Brain microvascular endothelial cell (primary cell): Measurements from ENCODE around the gene RTN4IP1.

Experiments
- DNase-seq: peaks from one replicate; pipeline ENCODE4 v3.0.0-alpha.2; 2020
- H3K27ac ChIP-seq: fragments of 250-450 bp; sonication (Bioruptor Pico); 2 replicates; pipeline ENCODE4 v1.5.1; 2020; ENCODE audit warnings: mild to moderate bottlenecking, moderate library complexity
- H3K27me3 ChIP-seq: fragments of 250-450 bp; sonication (Bioruptor Pico); replicated peaks from 2 replicates; pipeline ENCODE4 v1.5.1; 2020; ENCODE audit warnings: mild to moderate bottlenecking
- H3K36me3 ChIP-seq: fragments of 250-450 bp; sonication (Bioruptor Pico); replicated peaks from 2 replicates; pipeline ENCODE4 v1.5.1; 2020; ENCODE audit warnings: mild to moderate bottlenecking
- H3K4me3 ChIP-seq: 2 replicates; pipeline ENCODE4 v1.5.1; 2011; ENCODE audit warnings: low read depth, mild to moderate bottlenecking, control low read depth, low read length, moderate library complexity
- in situ Hi-C: cut with HindIII; loops from 2 replicates; pipeline ENCODE4 v1.10.0; 2017; ENCODE audit warnings: low sequenced_read_pairs, low pct_ligation_motif_present
- TF ChIP-seq, protein P1 (sequence below): IDR thresholded peaks from 2 replicates; pipeline ENCODE4 v1.5.1; 2011; ENCODE audit warnings: low read depth, mild to moderate bottlenecking, moderate library complexity, low read length, control low read depth, inconsistent platforms; ENCODE audit errors: missing control alignments

Gene RTN4IP1

DNA sequence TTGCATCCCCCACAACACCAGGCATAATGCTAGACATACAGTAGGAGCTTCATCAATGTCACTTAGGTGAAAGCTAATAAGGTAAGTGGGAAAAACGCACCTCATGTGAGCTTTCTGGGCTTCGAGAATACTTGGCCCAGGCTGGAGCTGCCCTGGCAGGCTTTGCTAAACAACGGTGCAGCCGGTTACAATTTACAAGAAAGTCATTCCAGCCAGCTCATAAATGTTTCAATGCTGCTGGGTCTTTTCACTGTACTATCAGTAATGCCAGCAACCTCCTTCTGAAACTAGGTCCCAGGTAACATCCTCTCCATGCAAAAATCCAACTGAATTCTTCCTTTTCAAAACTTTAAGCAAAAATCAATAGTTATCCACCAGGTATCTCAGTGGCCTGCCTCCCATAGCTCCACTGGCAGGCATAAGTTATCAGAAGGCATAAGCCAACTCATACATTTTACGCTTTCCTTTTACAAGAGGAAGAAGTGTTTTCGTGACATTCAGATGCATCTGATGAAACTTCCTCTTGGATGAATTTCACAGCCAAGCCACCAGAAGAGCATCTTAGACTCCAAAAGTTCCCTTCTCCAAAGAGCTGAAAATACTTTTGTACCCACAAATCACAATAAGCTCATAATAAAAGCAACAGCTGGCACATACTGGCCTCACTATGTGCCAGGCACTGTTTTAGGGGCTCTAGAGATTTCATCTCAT, 56.3 kb downstream of the RTN4IP1 start:
- TF ChIP-seq, protein P1, sequence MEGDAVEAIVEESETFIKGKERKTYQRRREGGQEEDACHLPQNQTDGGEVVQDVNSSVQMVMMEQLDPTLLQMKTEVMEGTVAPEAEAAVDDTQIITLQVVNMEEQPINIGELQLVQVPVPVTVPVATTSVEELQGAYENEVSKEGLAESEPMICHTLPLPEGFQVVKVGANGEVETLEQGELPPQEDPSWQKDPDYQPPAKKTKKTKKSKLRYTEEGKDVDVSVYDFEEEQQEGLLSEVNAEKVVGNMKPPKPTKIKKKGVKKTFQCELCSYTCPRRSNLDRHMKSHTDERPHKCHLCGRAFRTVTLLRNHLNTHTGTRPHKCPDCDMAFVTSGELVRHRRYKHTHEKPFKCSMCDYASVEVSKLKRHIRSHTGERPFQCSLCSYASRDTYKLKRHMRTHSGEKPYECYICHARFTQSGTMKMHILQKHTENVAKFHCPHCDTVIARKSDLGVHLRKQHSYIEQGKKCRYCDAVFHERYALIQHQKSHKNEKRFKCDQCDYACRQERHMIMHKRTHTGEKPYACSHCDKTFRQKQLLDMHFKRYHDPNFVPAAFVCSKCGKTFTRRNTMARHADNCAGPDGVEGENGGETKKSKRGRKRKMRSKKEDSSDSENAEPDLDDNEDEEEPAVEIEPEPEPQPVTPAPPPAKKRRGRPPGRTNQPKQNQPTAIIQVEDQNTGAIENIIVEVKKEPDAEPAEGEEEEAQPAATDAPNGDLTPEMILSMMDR, result no peak
- DNase-seq, result no peak
- Histone ChIP-seq H3K27me3 (no peaks in the 10 kb centered on the region), H3K27ac (no peak overlapping the region), H3K4me3 (no peak overlapping the region), H3K36me3 (no peaks in the 10 kb centered on the region)
- in situ Hi-C loops, result no loop called here

DNA sequence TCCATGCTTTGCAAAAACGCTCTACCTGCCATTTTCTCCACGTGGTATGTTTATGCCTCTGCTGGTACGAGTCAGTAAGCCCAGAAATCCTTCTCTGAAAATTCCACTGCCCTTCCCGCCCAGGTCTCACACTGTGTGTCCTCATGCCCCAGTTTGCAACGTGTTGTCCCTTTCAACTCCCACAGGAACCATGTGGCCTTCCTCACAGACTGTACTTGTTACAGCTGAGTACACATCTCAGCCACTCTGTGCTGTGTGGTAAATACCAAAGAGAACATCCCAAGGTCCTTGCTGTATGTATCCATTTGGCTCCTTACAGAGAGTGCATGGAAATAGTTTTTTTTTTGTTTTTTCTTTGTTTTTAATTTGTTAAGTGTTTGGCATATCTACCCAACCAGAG, 56.9 kb downstream of the RTN4IP1 start:
- in situ Hi-C loops, result no loop called here
- no peaks in the 10 kb centered on the region for H3K27me3 ChIP-seq
- H3K27ac ChIP-seq, result no peak overlapping the region
- TF ChIP-seq, protein P1, result no peak
- H3K4me3 ChIP-seq, result no peak overlapping the region
- no peaks in the 10 kb centered on the region for H3K36me3 ChIP-seq
- DNase-seq, result no peak

DNA sequence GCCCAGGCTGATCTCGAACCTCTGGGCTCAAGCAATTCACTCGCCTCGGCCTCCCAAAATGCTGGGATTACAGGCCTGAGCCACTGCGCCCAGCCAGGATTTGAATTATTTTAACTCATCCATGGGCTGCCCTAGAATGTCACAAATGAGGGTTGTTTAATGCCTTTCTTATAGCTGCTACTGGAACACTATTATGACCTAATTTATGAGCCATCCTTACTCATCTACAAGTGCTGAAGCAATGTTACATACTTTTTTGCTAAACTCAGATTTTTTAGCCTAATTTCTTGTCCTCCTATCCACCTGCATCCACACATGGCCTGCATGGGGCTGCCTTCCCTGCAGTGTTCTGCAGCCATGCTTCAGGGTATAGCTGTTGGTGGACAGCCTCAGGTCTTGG, 59.9 kb downstream of the RTN4IP1 start:
- TF ChIP-seq, protein P1, result no peak
- no peaks in the 10 kb centered on the region for H3K27me3 ChIP-seq
- no peak overlapping the region for H3K27ac ChIP-seq
- no peak overlapping the region for H3K4me3 ChIP-seq
- no peak for DNase-seq
- in situ Hi-C loops, result loop anchor here (10.0 kb wide), 1 partner anchor 125 kb away; no protein-coding TSS in a partner anchor
- H3K36me3 ChIP-seq, result no peaks in the 10 kb centered on the region

DNA sequence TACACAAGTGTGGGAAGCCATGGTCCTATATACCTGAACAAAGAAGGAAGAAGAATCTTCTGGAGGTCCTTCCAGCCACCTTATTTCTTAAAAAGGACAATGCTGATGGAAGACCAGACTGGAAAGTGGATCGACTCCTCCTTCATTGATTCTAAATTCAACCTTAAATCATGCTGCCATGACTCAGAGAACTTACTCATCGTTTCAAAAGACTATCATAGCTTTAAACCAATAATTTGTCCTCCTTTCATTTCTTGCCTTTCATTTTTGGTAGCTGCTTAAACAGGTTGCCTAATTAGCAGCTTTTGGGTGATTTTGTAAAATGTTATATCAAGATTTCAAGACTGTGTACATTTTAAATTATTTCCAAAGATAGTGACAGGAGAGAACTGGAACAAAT, 60.8 kb downstream of the RTN4IP1 start:
- no peak overlapping the region for H3K27ac ChIP-seq
- in situ Hi-C loops, result loop anchor here (10.0 kb wide), 1 partner anchor 124 kb away; no protein-coding TSS in a partner anchor
- H3K27me3 ChIP-seq, result no peaks in the 10 kb centered on the region
- TF ChIP-seq, protein P1, result no peak
- no peaks in the 10 kb centered on the region for H3K36me3 ChIP-seq
- no peak for DNase-seq
- H3K4me3 ChIP-seq, result no peak overlapping the region

DNA sequence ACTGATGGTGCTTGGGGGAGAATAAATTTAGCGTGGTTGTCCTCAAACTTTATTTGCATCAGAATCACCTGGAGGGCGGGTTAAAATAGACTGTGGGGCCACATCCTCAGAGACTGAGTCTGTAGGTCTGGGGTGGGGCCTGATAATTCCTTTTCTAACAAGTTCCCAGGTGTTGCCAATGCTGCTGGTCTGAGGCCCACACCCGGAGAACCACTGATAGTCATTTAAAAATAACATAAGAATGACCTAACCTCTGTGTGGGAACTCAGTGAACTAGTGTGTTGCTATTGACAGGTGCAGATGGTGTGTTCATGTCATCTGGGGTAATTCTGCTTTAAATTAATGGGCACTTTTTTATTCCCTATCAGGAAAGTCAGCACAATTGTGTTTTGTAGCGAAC, 64.8 kb downstream of the RTN4IP1 start:
- H3K27ac ChIP-seq, result no peak overlapping the region
- in situ Hi-C loops, result loop anchor here (10.0 kb wide), 1 partner anchor 120 kb away; no protein-coding TSS in a partner anchor

More for the DNA sequence above, 64.8 kb downstream of the RTN4IP1 start:
- H3K27me3 ChIP-seq, result no peaks in the 10 kb centered on the region
- TF ChIP-seq, protein P1, result no peak
- no peaks in the 10 kb centered on the region for H3K36me3 ChIP-seq
- no peak for DNase-seq
- no peak overlapping the region for H3K4me3 ChIP-seq
